Measurements from ENCODE around the gene TMEM167A.
A peak's percentile ranks its signal among the peaks of the same experiment; 100 is the strongest.

The TMEM167A gene, protein sequence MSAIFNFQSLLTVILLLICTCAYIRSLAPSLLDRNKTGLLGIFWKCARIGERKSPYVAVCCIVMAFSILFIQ

GRCh38 chr5:83076742-83077661 lies at the start of gene TMEM167A, which contains the start of gene XRCC4:
TSS of gene TMEM167A (minus strand) at chr5:83077394. CDS start at chr5:83077323, 71 bp downstream.
TSS of gene XRCC4 (plus strand) at chr5:83077547. CDS start at chr5:83104920, 27,373 bp downstream.
- DNase-seq (ENCODE audit: low spot score), result peak; percentile 98

DNA sequence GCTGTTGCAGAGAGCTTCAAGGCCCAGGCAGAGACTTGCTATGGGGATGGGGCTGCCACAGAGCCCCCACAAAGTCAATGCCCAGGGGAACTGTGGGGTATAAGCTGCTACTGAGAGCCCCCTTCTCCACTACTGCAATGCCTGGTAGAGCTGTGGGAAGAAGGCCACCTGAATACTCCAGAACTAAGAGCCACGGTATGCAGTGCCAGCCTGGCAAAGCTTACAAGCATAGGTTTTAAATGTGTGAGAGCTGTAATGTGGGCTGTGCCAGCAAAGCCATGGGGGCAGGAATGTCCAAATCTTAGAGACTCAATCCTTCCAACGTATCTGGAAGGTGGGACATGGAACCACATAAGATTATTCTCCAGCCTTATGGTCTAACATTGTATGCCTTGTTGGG lies 49.3 kb upstream of the TMEM167A start:
- no peak for DNase-seq (ENCODE audit: low spot score)

DNA sequence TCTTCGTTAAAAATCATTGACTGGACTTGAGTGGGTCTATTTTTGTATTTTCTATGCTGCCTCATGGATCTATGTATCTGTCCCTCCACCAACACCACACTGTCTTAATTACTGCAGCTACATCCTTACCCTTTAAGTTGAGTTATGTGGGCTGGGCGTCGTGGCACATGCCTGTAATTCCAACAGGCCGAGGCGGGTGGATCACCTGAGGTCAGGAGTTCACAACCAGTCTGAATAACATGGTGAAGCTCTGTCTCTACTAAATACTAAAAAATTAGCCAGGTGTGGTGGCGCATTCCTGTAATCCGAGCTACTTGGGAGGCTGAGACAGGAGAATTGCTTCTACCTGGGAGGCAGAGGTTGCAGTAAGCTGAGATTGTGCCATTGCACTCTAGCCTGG lies 48.4 kb upstream of the TMEM167A start:
- DNase-seq (ENCODE audit: low spot score), result no peak

DNA sequence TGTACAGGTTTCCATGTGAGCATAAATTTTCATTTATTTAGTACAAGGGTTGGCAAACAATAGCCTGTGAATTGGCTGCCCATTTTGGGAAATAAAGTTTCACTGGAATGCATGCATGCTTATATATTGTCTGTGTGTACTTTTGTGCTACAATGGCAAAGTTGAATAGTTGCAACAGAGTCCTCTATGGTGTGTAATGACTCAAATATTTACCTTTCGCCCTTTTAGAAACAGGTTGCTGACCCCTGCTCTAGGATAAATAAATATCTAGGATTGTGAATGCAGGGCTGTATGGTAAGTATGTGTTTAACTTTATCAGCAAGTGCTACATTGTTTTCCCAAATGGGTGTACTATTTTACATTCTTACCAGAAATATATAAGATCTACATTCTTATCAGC lies 47.4 kb upstream of the TMEM167A start:
- no peak for DNase-seq (ENCODE audit: low spot score)

DNA sequence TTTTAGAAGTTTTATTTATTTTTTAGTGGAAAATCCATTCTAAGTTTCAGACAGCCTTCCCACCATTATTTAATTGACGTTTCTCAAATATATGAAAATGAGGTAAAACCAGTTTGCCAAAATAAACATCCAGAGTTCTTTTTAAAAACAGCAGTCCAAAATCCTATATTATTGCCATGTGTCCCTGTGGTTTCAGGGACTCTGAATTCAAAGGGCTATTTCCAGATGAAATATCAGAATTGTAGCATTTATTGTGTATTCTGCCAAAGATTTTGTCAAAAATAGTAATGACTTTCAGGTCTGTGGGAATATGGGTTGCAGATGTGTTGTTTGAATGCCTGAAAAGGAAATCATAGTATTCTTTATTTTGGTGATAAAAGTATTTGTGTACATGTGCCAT lies 41.8 kb upstream of the TMEM167A start:
- no peak for DNase-seq (ENCODE audit: low spot score)

DNA sequence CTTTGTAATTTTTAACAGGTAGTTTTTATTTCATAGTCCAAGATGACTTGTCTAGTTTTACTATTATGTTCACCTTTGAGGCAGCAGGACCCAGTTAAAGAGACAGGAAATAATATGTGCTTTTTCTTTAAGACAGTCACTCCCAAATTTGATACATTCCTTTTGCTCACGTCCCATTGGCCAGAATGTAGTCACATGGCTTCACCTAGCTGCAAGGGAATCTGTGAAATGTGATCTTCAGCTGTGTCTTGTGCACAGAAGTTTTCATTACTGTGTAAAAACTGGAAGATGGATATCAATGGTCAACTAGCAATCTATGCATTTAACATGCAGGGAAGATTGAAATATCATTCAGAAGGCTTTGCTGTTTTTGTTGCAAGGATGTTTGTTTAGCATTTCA lies 41.3 kb upstream of the TMEM167A start:
- DNase-seq (ENCODE audit: low spot score), result no peak

- no peak for DNase-seq (ENCODE audit: low spot score)
These were observed 38.6 kb upstream of the TMEM167A start for GRCh38 chr5:83115816-83116215.

GRCh38 chr5:83109380-83109779 lies 32.2 kb upstream of the TMEM167A start:
- no peak for DNase-seq (ENCODE audit: low spot score)

DNA sequence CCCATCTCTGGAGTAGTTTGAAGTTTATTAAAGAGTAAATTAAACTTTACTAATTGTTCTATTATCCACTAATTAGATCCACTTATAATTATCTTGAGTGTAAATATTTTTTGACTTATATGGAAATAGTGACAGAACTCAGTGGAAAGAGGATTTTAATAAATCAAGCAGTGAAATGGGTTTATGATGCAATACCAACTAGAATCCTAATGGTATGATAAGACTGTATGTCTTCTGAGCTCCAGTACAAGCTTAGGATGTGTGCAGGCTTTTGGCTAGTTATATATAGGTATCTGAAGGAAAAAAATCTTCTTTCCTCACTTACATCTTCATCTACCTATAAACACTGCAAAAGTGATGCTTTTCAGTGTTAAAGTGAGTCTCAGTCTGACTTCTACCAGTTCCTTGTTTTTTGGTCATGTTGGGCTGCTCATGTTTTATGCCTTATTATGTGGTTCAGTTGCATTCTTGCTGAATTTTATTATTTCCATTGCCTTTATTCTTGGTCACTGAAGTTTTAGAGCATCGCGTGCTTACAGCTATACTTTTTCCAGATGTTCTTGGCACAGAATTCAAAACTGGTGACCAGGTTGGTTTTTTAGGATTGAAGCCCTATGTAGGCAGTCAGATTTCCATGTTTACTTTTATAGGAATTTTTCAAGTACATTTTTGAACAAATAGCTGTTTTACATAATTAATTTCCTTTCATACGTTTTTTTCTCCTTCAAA lies 30.7 kb upstream of the TMEM167A start:
- DNase-seq (ENCODE audit: low spot score), result no peak

GRCh38 chr5:83104021-83104420 lies 26.8 kb upstream of the TMEM167A start:
- DNase-seq (ENCODE audit: low spot score), result no peak

GRCh38 chr5:83102364-83102980 lies 25.3 kb upstream of the TMEM167A start:
- DNase-seq (ENCODE audit: low spot score), result no peak

- DNase-seq (ENCODE audit: low spot score), result no peak
These were observed 24.3 kb upstream of the TMEM167A start for GRCh38 chr5:83101514-83101913.

- no peak for DNase-seq (ENCODE audit: low spot score)
These were observed 22.3 kb upstream of the TMEM167A start for GRCh38 chr5:83099445-83099844.

DNA sequence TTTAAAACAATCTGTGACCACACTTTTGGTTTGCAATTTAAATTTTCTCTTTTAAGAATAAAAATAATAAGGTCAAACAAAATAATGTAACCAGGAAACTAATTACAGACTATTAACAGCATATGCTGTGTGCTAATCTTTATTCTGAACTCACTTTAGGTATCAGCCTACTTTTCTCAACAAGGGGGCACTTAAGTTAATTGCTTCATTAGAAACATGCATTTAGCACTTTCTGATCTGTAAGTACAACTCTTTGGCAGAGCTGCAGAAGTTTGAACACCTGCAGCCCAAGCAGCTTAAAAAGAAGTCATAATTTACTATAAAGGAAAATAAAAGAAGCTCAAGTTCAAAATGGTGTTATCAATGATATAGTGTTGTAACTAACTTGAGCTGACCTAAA lies 21.8 kb upstream of the TMEM167A start:
- no peak for DNase-seq (ENCODE audit: low spot score)

DNA sequence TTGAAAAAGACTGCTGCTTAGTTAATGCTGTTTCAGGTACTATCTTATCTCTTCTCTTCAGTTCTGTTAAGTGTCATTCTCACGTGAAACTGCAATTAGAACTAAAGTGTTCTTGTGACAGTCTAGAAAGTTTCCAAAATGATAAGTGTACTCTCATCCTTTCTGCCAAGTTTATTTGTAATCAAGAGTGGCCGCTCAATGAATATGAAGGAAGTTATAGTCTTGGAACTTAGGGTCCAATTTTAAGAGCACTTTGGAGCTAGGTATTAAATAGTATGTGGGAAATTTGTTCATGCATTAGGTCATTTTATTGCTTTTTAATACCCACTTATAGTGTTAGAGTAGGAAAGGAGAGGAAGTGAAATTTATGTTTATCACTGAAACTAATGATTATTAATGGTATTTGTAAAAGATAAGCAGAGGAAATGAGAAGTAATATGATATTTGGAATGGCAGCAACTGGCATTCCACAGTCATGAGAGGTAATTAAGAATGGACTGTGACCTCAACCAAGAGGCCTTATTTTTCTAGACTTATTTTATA lies 20.6 kb upstream of the TMEM167A start:
- DNase-seq (ENCODE audit: low spot score), result no peak

DNA sequence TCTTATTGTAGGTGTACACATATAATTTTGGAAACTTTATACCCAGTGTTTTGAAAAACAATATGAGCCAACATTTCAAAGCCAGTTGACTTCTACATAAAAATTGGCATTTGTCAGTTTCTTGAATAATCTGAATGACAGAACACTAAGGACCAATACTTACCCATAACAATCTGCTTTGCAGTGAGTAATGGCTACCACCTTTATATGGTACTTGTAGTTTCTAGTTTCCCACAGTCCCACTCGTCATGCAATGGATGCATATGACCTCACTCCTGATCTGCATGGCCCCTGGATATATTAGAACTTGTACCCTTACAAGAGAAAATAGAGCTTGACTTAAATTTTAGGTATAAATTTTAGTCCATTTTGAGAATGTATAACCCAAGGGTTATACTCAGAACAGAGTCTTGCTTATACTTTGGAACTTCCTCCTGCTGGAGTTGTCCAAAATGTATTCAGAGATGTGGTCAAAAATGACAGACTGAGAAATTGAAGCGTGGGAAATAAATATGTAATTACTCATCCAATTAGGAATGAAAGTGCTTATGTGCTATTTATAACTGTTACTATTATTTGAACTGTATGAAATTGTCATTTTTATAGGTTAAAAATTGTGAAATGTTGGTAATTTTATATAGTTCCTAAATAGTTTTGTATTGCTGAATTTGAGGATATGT lies 19.6 kb upstream of the TMEM167A start:
- no peak for DNase-seq (ENCODE audit: low spot score)

- no peak for DNase-seq (ENCODE audit: low spot score)
These were observed 18.9 kb upstream of the TMEM167A start for GRCh38 chr5:83095957-83096539.

DNA sequence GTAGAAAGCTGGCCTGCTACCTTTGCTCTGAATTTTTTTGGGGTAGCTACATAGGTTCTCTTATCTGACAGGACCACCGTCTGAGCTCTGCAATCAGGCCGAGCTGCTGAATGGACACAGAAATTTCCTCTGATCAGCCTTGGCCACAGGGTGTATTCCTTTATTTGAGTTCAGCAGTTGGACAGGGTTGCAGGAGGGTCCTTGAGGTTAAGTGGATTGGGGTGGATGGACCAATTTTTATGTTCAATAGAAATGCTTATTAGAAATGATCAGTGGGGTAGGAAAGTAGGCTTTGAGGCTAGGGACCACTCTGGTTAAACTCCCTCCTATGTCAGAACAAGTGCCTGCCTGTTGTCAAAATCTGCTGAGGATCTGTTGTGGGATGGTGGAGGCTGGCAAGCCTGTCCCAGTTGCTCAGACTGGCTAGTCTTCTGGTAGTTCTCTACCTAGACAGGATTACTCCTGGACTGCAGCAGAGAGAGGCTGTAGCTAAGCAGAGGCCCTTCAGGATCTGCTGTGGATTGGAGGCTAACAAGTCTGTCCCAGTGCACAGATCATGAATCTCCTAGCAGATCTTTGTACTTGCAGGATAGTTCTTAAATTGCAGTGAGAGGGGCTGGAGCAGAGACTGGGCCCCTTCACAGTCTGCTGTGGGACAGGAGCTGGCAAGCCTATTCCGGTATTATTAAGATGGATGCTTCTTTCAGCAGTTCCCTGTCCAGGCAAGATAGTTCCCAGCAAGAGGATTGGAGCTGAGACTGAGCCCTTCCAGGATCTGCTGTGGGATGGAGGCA lies 18.2 kb upstream of the TMEM167A start:
- DNase-seq (ENCODE audit: low spot score), result no peak

DNA sequence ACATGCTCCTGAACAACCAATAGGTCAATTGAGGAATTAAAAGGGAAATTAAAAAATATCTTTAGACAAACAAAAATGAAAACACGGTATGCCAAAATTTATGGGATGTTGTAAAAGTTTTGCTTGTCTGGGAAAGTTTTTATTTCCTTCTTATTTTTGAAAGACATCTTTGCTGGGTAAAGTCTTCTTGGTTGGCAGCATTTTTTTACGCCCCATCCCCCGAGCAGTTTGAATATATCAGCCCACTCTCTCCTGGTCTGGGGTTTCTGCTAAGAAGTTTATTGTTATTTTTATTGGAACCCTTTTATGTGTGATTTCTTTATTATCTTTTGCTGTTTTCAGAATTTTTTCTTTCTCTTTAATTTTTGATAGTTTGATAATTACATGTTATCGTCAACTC lies 16.5 kb upstream of the TMEM167A start:
- DNase-seq (ENCODE audit: low spot score), result no peak

DNA sequence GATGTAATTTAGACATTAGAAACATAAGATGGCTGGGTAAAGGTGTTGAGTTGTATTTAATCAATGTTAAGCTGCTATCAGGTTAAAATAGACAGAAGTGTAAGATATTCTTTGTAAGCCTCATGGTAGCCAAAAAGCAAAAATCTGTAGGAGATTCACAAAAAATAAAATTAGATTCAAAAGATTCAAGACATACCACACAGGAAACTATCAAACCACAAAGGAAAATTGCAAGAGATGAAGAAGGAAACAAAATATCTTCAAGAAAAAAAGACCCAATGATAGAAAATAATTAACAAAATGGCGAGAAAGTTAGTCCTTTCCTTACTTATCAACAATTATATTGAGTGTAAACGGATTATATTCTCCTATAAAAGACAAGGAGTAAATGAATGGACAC lies 15.4 kb upstream of the TMEM167A start:
- no peak for DNase-seq (ENCODE audit: low spot score)
